Stimulated activated CD8-positive, alpha-beta memory T cell treated with anti-CD3 and anti-CD28 coated beads, Interleukin-12 subunit alpha, Interleukin-12 subunit beta, amount 100 ng/mL, for 1 hour (primary cell): ENCODE data around the gene DMAC1.

Experiments used
- DNase-seq: peaks from one replicate; pipeline ENCODE4 v3.0.0-alpha.2; 2020; ENCODE audit warnings: low read depth

DMAC1 gene

GRCh38 chr9:7799234-7799943, at the start of gene DMAC1:
TSS of gene DMAC1 (minus strand) at chr9:7799778. CDS start at chr9:7799734, 44 bp downstream.
- DNase-seq, result peak; percentile 55

GRCh38 chr9:7849362-7849761, 49.8 kb upstream of the DMAC1 start:
- no peak for DNase-seq

GRCh38 chr9:7848498-7848897, 48.9 kb upstream of the DMAC1 start:
- DNase-seq, result no peak

GRCh38 chr9:7844242-7844641, 44.7 kb upstream of the DMAC1 start:
- DNase-seq, result no peak

- DNase-seq, result no peak
Observed at GRCh38 chr9:7841831-7842230, 42.3 kb upstream of the DMAC1 start.

GRCh38 chr9:7834531-7834930, 35.0 kb upstream of the DMAC1 start:
- no peak for DNase-seq

GRCh38 chr9:7828334-7828733, 28.8 kb upstream of the DMAC1 start:
- DNase-seq, result no peak

GRCh38 chr9:7827792-7828191, 28.2 kb upstream of the DMAC1 start:
- no peak for DNase-seq

- no peak for DNase-seq
Observed at GRCh38 chr9:7827056-7827455, 27.5 kb upstream of the DMAC1 start.

GRCh38 chr9:7823651-7824050, 24.1 kb upstream of the DMAC1 start:
- DNase-seq, result no peak

GRCh38 chr9:7819984-7820383, 20.4 kb upstream of the DMAC1 start:
- no peak for DNase-seq

GRCh38 chr9:7816021-7816420, 16.4 kb upstream of the DMAC1 start:
- no peak for DNase-seq

- no peak for DNase-seq
Observed at GRCh38 chr9:7813030-7813429, 13.5 kb upstream of the DMAC1 start.

- DNase-seq, result no peak
Observed at GRCh38 chr9:7811677-7812076, 12.1 kb upstream of the DMAC1 start.

- no peak for DNase-seq
Observed at GRCh38 chr9:7802666-7803065, 3.1 kb upstream of the DMAC1 start.

GRCh38 chr9:7799944-7800285, 337 bp upstream of the DMAC1 start:
- no peak for DNase-seq

- DNase-seq, result no peak
Observed at GRCh38 chr9:7794196-7794595, 5.4 kb downstream of the DMAC1 start.

GRCh38 chr9:7791394-7791793, 8.2 kb downstream of the DMAC1 start:
- DNase-seq, result no peak

- no peak for DNase-seq
Observed at GRCh38 chr9:7790819-7791182, 8.8 kb downstream of the DMAC1 start.

GRCh38 chr9:7790022-7790818, 9.4 kb downstream of the DMAC1 start:
- DNase-seq, result no peak

GRCh38 chr9:7788772-7789171, 10.8 kb downstream of the DMAC1 start:
- DNase-seq, result no peak

- DNase-seq, result no peak
Observed at GRCh38 chr9:7785813-7786212, 13.8 kb downstream of the DMAC1 start.

GRCh38 chr9:7784472-7784871, 15.1 kb downstream of the DMAC1 start:
- DNase-seq, result no peak

GRCh38 chr9:7783635-7784063, 15.9 kb downstream of the DMAC1 start:
- no peak for DNase-seq
